HFFc6 (cell line): ENCODE measurements around the gene ADH7. TPM values are rescaled to one million over a fixed set of nuclear protein-coding genes. Genes with fewer than 3 reads are reported as not detected.

ENCODE experiments used
- DNase-seq: peaks from one replicate; pipeline ENCODE4 v3.0.0-alpha.2; 2018
- H3K27ac Mint-ChIP-seq: 2 replicates; pipeline ENCODE4 v1.8.0; 2020; ENCODE audit warnings: mild to moderate bottlenecking, mixed read lengths
- H3K27me3 Mint-ChIP-seq: 2 replicates; pipeline ENCODE4 v1.8.0; 2021; ENCODE audit warnings: mild to moderate bottlenecking, moderate library complexity, mixed read lengths; ENCODE audit not compliant: insufficient read depth
- H3K36me3 Mint-ChIP-seq: 2 replicates; pipeline ENCODE4 v1.8.0; 2021; ENCODE audit warnings: low read depth, mixed read lengths
- H3K4me1 Mint-ChIP-seq: 2 replicates; pipeline ENCODE4 v1.8.0; 2020; ENCODE audit warnings: low read depth, mixed read lengths
- H3K4me3 Mint-ChIP-seq: 2 replicates; pipeline ENCODE4 v1.8.0; 2020; ENCODE audit warnings: mild to moderate bottlenecking, moderate library complexity, mixed read lengths
- H3K9me3 Mint-ChIP-seq: 2 replicates; pipeline ENCODE4 v1.8.0; 2020; ENCODE audit warnings: mild to moderate bottlenecking, mixed read lengths
- CTCF ChIP-seq: fragments of 200-600 bp; sonication (generic); IDR thresholded peaks from 2 replicates; pipeline ENCODE4 v1.5.0; 2021; ENCODE audit warnings: antibody characterized with exemption, mild to moderate bottlenecking
- long read RNA-seq: library from polyadenylated mRNA; unstranded; transcript quantifications from one replicate; pipeline ENCODE4 v2.0.0, GENCODE V29; 2019
- total RNA-seq, 6 experiments: library from RNA; stranded (reverse); fragmentation: NEBNext Ultra II Directional; extraction: Animal tissue kit (Norgen Biotek cat#: 25700); gene quantifications; 2 replicates in 1 of 6; 3 replicates in 5 of 6; pipeline ENCODE4 v1.2.3, GENCODE V29; 2021

ADH7 gene
- not detected for total RNA-seq
- long read RNA-seq, result 0 reads

GRCh38 chr4:99435154-99435553 is at the start of gene ADH7:
Gene ADH7, minus strand, starts transcription at chr4:99435342. Its CDS starts 109 bp downstream, at chr4:99435233.
- Mint-ChIP-seq H3K4me1 (no peaks in the 10 kb centered on the region), H3K27ac (no peak within 1 kb of the TSS)
- no peak for TF ChIP-seq CTCF

DNA sequence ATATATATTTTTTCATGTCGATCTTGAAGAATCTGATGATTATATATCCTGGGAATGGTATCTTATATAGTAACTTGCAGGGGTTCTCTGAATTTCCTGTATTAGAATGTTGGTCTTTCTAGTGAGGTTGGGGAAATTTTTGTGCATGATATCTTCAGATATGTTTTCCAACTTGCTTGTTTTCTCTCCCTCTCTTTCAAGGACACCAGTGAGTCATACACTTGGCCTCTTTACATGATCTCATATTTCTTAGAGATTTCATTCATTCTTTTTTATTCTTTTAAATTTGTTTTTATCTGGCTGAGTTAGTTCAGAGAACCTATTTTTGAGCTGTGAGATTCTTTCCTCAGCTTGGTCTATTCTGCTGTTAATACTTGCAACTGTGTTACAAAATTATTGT is 48.5 kb upstream of the ADH7 start:
- H3K9me3 Mint-ChIP-seq, result no peaks in the 10 kb centered on the region; the same call in 1 of the 2 replicates
- H3K36me3 Mint-ChIP-seq, result no peaks in the 10 kb centered on the region
- no peak overlapping the region for H3K27ac Mint-ChIP-seq
- no peak for TF ChIP-seq CTCF
- no peaks in the 10 kb centered on the region; the same call in 1 of the 2 replicates for H3K27me3 Mint-ChIP-seq
- no peak overlapping the region for H3K4me3 Mint-ChIP-seq
- H3K4me1 Mint-ChIP-seq, result no peaks in the 10 kb centered on the region
- no peak for DNase-seq

More at GRCh38 chr4:99435154-99435553, at the start of gene ADH7:
- Mint-ChIP-seq H3K36me3 (no peaks in the 10 kb centered on the region), H3K4me3 (no peak within 1 kb of the TSS), H3K9me3 (no peaks in the 10 kb centered on the region), H3K27me3 (peaks cover 3% of the 10 kb centered on the region; the same call in 1 of the 2 replicates)
- DNase-seq, result no peak

DNA sequence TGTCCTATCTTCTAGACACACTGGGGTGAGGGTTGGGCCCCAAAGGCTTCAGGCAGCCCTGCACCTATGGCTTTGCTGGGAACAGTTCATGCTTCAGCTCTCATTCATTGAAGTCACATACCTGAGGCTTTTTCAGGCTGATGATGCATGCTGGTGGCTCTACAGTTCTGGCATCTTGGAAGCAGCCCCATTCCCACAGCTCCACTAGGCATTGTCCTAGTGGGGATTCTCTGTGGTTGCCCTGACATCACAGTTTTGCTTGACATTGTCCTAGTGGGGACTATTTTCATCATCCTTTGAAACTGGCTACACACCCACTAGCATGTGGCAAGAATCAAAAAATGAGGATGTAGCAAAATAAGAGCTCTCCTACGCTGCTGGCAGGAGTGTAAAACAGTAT is 38.0 kb upstream of the ADH7 start:
- peak; percentile 16 for DNase-seq
- Mint-ChIP-seq H3K27ac (no peak overlapping the region), H3K27me3 (no peaks in the 10 kb centered on the region; the same call in 1 of the 2 replicates), H3K4me1 (no peaks in the 10 kb centered on the region), H3K9me3 (no peaks in the 10 kb centered on the region), H3K36me3 (no peaks in the 10 kb centered on the region), H3K4me3 (no peak overlapping the region)
- TF ChIP-seq CTCF, result no peak

GRCh38 chr4:99471896-99472295 is 36.8 kb upstream of the ADH7 start:
- Mint-ChIP-seq H3K36me3 (no peaks in the 10 kb centered on the region), H3K4me3 (no peak overlapping the region), H3K4me1 (no peaks in the 10 kb centered on the region), H3K27me3 (peaks cover 2% of the 10 kb centered on the region; the same call in 1 of the 2 replicates), H3K9me3 (no peaks in the 10 kb centered on the region), H3K27ac (no peak overlapping the region)
- no peak for TF ChIP-seq CTCF
- DNase-seq, result no peak

- no peaks in the 10 kb centered on the region for H3K9me3 Mint-ChIP-seq
- H3K36me3 Mint-ChIP-seq, result no peaks in the 10 kb centered on the region
- H3K4me3 Mint-ChIP-seq, result no peak overlapping the region
- no peak for DNase-seq
- no peaks in the 10 kb centered on the region for H3K4me1 Mint-ChIP-seq
- H3K27ac Mint-ChIP-seq, result no peak overlapping the region
- peaks cover 2% of the 10 kb centered on the region; the same call in 1 of the 2 replicates for H3K27me3 Mint-ChIP-seq
- no peak for TF ChIP-seq CTCF
Observed at GRCh38 chr4:99471349-99471748, 36.2 kb upstream of the ADH7 start.
